ENCODE data around the gene UNC119B.

DNA sequence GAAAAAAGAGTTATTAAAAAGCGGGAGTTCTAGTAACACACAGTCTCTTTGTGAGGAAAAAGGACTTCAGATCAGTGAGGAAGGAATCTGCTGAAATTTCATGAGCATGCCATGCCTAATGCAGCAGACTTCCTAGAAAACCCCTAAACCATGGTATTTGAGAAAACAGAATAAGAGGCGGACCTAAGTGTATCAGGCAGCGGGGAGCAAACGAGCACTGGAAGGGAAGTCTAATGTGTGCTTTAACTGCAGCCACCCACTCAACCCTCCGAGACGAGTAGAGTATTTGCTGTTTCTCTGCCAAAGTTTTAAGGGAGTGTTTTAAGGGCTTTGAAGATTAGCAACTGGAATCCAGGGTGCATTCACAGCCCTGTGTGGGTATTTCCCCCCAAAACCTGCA is 51.8 kb downstream of the UNC119B start:
- TF ChIP-seq POLR2A (IDR thresholded peaks at IDR 0.05; ENCODE audit: low read length) (no peak), GATA1 (IDR thresholded peaks at IDR 0.05; ENCODE audit: low read depth, low read length) (no peak)

Measured in erythroblast (primary cell).